Stimulated activated effector memory CD8-positive, alpha-beta T cell treated with anti-CD3 and anti-CD28 coated beads, Interleukin-12 subunit alpha, Interleukin-12 subunit beta, amount 100 ng/mL, for 72 hours (primary cell): Measurements from ENCODE around the gene TECPR2.
"Not testable (repeated sequence)": the region's sequence is repeated elsewhere in the genome, so short reads cannot be mapped to it uniquely, and the experiment has no call there.

Experiments used
- ATAC-seq: fragments of 150-1000 bp; cut with Tn5 transposase; 2 replicates; pipeline ENCODE4 v1.10.0; 2021
- DNase-seq, 2 donors: peaks; one replicate each; pipeline ENCODE4 v3.0.0; 2021 to 2022; ENCODE audit warnings: low spot score in 2 of 2
- H3K27ac Mint-ChIP-seq: one replicate; pipeline ENCODE4 v1.8.0; 2022; ENCODE audit warnings: mild to moderate bottlenecking, mixed read lengths
- H3K36me3 Mint-ChIP-seq: one replicate; pipeline ENCODE4 v1.8.0; 2022; ENCODE audit warnings: mild to moderate bottlenecking, mixed read lengths
- H3K4me1 Mint-ChIP-seq: one replicate; pipeline ENCODE4 v1.8.0; 2022; ENCODE audit warnings: mixed read lengths
- H3K4me3 Mint-ChIP-seq: one replicate; pipeline ENCODE4 v1.8.0; 2022; ENCODE audit warnings: mild to moderate bottlenecking, mixed read lengths
- H3K9me3 Mint-ChIP-seq: one replicate; pipeline ENCODE4 v1.8.0; 2022; ENCODE audit warnings: mixed read lengths

Gene TECPR2

GRCh38 chr14:102517392-102518062 lies 154.8 kb downstream of the TECPR2 start:
- Mint-ChIP-seq H3K4me1 (peaks cover 10% of the 10 kb centered on the region), H3K27ac (peak overlapping the region; percentile 87), H3K9me3 (no peaks in the 10 kb centered on the region), H3K36me3 (peaks cover 7% of the 10 kb centered on the region), H3K4me3 (peak overlapping the region; percentile 76)
- DNase-seq (no peak), ATAC-seq (peak; percentile 29)

GRCh38 chr14:102518063-102518648 lies 155.4 kb downstream of the TECPR2 start:
- ATAC-seq (no peak), DNase-seq (no peak)
- Mint-ChIP-seq H3K27ac (peak overlapping the region; percentile 87), H3K4me1 (peaks cover 14% of the 10 kb centered on the region), H3K36me3 (peaks cover 7% of the 10 kb centered on the region), H3K9me3 (no peaks in the 10 kb centered on the region), H3K4me3 (peak overlapping the region; percentile 76)

GRCh38 chr14:102519709-102520108 lies 157.0 kb downstream of the TECPR2 start:
- not testable (repeated sequence) for DNase-seq, H3K27ac Mint-ChIP-seq, H3K36me3 Mint-ChIP-seq, H3K4me3 Mint-ChIP-seq, H3K9me3 Mint-ChIP-seq, ATAC-seq
- H3K4me1 Mint-ChIP-seq, result peaks cover 23% of the 10 kb centered on the region

- peak overlapping the region; percentile 71 for H3K27ac Mint-ChIP-seq
- ATAC-seq (no peak), DNase-seq (no peak)
- no peaks in the 10 kb centered on the region for H3K9me3 Mint-ChIP-seq
- H3K4me3 Mint-ChIP-seq, result peak overlapping the region; percentile 79
- no peaks in the 10 kb centered on the region for H3K36me3 Mint-ChIP-seq
- H3K4me1 Mint-ChIP-seq, result peaks cover 28% of the 10 kb centered on the region
These were observed 160.4 kb downstream of the TECPR2 start for GRCh38 chr14:102523200-102523568.

GRCh38 chr14:102523569-102524450 lies 161.1 kb downstream of the TECPR2 start:
- Mint-ChIP-seq H3K27ac (peak overlapping the region; percentile 94), H3K4me3 (peak overlapping the region; percentile 79), H3K9me3 (no peaks in the 10 kb centered on the region), H3K4me1 (peaks cover 28% of the 10 kb centered on the region), H3K36me3 (no peaks in the 10 kb centered on the region)
- no peak for ATAC-seq
- no peak for DNase-seq

- Mint-ChIP-seq H3K9me3 (no peaks in the 10 kb centered on the region), H3K4me1 (peaks cover 28% of the 10 kb centered on the region), H3K36me3 (no peaks in the 10 kb centered on the region), H3K27ac (peak overlapping the region; percentile 94), H3K4me3 (peak overlapping the region; percentile 79)
- peak; percentile 99 for DNase-seq
- peak; percentile 97 for ATAC-seq
These were observed 161.9 kb downstream of the TECPR2 start for GRCh38 chr14:102524451-102525218.

- Mint-ChIP-seq H3K4me1 (peaks cover 28% of the 10 kb centered on the region), H3K36me3 (no peaks in the 10 kb centered on the region), H3K9me3 (no peaks in the 10 kb centered on the region), H3K4me3 (peak overlapping the region; percentile 79), H3K27ac (peak overlapping the region; percentile 94)
- DNase-seq (no peak), ATAC-seq (peak; percentile 59)
These were observed 162.6 kb downstream of the TECPR2 start for GRCh38 chr14:102525219-102525928.

GRCh38 chr14:102525929-102526497 lies 163.3 kb downstream of the TECPR2 start:
- peak overlapping the region; percentile 79 for H3K4me3 Mint-ChIP-seq
- no peak for DNase-seq

GRCh38 chr14:102528431-102529170 lies 165.9 kb downstream of the TECPR2 start:
- no peak overlapping the region for H3K27ac Mint-ChIP-seq
- H3K4me1 Mint-ChIP-seq, result peaks cover 20% of the 10 kb centered on the region
- H3K9me3 Mint-ChIP-seq, result no peaks in the 10 kb centered on the region
- DNase-seq (no peak), ATAC-seq (no peak)
- H3K4me3 Mint-ChIP-seq, result no peak overlapping the region
- H3K36me3 Mint-ChIP-seq, result no peaks in the 10 kb centered on the region

More at GRCh38 chr14:102525929-102526497, 163.3 kb downstream of the TECPR2 start:
- Mint-ChIP-seq H3K36me3 (no peaks in the 10 kb centered on the region), H3K27ac (peak overlapping the region; percentile 94), H3K4me1 (peaks cover 28% of the 10 kb centered on the region), H3K9me3 (no peaks in the 10 kb centered on the region)
- ATAC-seq, result no peak

- H3K36me3 Mint-ChIP-seq, result no peaks in the 10 kb centered on the region
- H3K27ac Mint-ChIP-seq, result no peak overlapping the region
- DNase-seq, result no peak
- no peak overlapping the region for H3K4me3 Mint-ChIP-seq
- peaks cover 2% of the 10 kb centered on the region for H3K4me1 Mint-ChIP-seq
- H3K9me3 Mint-ChIP-seq, result no peaks in the 10 kb centered on the region
- no peak for ATAC-seq
These were observed 168.2 kb downstream of the TECPR2 start for GRCh38 chr14:102530828-102531478.

- Mint-ChIP-seq H3K4me3 (no peak overlapping the region), H3K4me1 (no peaks in the 10 kb centered on the region), H3K36me3 (no peaks in the 10 kb centered on the region), H3K9me3 (no peaks in the 10 kb centered on the region), H3K27ac (no peak overlapping the region)
- ATAC-seq (no peak), DNase-seq (no peak)
These were observed 169.5 kb downstream of the TECPR2 start for GRCh38 chr14:102532204-102532658.

- no peak for DNase-seq
- Mint-ChIP-seq H3K27ac (no peak overlapping the region), H3K9me3 (no peaks in the 10 kb centered on the region), H3K4me3 (no peak overlapping the region), H3K4me1 (no peaks in the 10 kb centered on the region), H3K36me3 (no peaks in the 10 kb centered on the region)
- no peak for ATAC-seq
These were observed 175.3 kb downstream of the TECPR2 start for GRCh38 chr14:102537981-102538601.
